GM12892 (cell line): ENCODE results near the gene TFAP2A.

ENCODE experiments used
- POLR2A ChIP-seq: IDR thresholded peaks from 2 replicates; pipeline ENCODE4 v1.6.1; 2011; ENCODE audit warnings: low read depth, low read length, control low read depth
- POLR2AphosphoS5 ChIP-seq: IDR thresholded peaks from 2 replicates; pipeline ENCODE4 v1.6.1; 2011; ENCODE audit warnings: low read depth, low read length, control low read depth
- TAF1 ChIP-seq: IDR thresholded peaks from 2 replicates; pipeline ENCODE4 v1.6.1; 2011; ENCODE audit warnings: low read depth, mild to moderate bottlenecking, control low read depth, low read length, borderline replicate concordance

DNA sequence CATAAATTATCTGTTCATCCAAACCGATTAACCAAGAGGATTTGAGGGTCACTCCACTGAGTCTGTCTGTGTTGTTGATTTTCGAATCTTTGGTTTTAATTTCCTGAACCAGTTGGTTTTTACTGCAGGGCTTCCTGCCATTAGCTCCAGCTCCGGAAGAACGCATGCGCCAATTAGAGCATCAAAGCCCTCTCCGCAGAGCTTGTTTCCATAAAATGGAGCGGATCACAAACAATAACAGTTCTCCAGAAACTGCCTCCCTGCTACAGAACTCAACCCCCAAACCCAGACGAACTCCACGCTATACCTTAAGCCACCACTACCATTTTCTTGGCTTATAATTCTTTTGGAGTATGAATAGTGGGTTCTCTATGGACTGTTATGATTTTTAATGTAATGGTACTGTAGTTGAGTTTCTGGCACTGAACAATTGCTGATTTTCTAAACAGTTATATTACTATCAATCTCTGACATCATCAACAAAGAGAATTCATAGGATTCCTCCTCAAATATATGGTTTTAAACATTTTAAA, 13.8 kb downstream of the TFAP2A start:
- TF ChIP-seq POLR2AphosphoS5 (no peak), TAF1 (no peak), POLR2A (no peak)
